A549 (cell line): ENCODE results near the gene PPFIA2. TPM values are rescaled to one million over a fixed set of nuclear protein-coding genes. Genes with fewer than 3 reads are reported as not detected.

ENCODE experiments used
- ATAC-seq, 2 experiments: fragments of 200-7000 bp in 1 of 2; fragments of >200 bp in 1 of 2; cut with Nextera tagmentation in 1 of 2; cut with Tn5 transposase in 1 of 2; 3 replicates each; pipeline versions ENCODE4 v1.8.0 to v1.9.1; 2018 to 2020; ENCODE audit warnings: mild to moderate bottlenecking in 1 of 2, moderate library complexity in 1 of 2
- CTCF ChIA-PET: fragments of 300-600 bp; sonication (Branson Sonifier 250); formaldehyde crosslinking; extraction: SDS; loops from one replicate; lab custom pipeline; 2021; ENCODE audit warnings: antibody characterized with exemption, inconsistent platforms; lab: Yijun Ruan, JAX
- POLR2A ChIA-PET: fragments of 350-600 bp; formaldehyde crosslinking; extraction: SDS; loops from one replicate; lab custom pipeline; 2021; ENCODE audit warnings: antibody characterized with exemption, inconsistent platforms; lab: Yijun Ruan, JAX
- DNase-seq, 2 experiments: peaks; one replicate each; pipeline versions ENCODE4 v3.0.0 to v3.0.0-alpha.2; 2011 to 2016; ENCODE audit warnings: low read depth in 1 of 2, low spot score in 1 of 2
- FAIRE-seq: peaks from 2 replicates; lab custom pipeline; 2011; peaks lifted over from hg19 to GRCh38; lab: Jason Lieb, UNC
- H3K27ac ChIP-seq, 2 experiments: fragments of >200 bp; sonication (Bioruptor Twin); formaldehyde crosslinking; 3 replicates each; pipeline ENCODE4 v1.5.1; 2016 to 2017
- H3K4me1 ChIP-seq: fragments of >200 bp; sonication (Bioruptor Twin); formaldehyde crosslinking; 3 replicates; pipeline ENCODE4 v1.6.1; 2016
- H3K4me2 ChIP-seq: fragments of >200 bp; sonication (Bioruptor Twin); formaldehyde crosslinking; 3 replicates; pipeline ENCODE4 v1.6.1; 2016
- H3K4me3 ChIP-seq: fragments of >200 bp; sonication (Bioruptor Twin); formaldehyde crosslinking; 3 replicates; pipeline ENCODE4 v1.5.1; 2016
- H3K9me3 ChIP-seq: fragments of >200 bp; sonication (Bioruptor Twin); formaldehyde crosslinking; 3 replicates; pipeline ENCODE4 v1.6.1; 2016
- BCL3 ChIP-seq: fragments of >200 bp; sonication (Bioruptor Twin); formaldehyde crosslinking; IDR thresholded peaks from 3 replicates; pipeline ENCODE4 v1.6.1; 2016
- CEBPB ChIP-seq, 2 experiments: fragments of >200 bp in 1 of 2; sonication (Bioruptor Twin) in 1 of 2; formaldehyde crosslinking in 1 of 2; IDR thresholded peaks; 2 replicates each; pipeline ENCODE4 v1.6.1; 2012 to 2016
- ESRRA ChIP-seq: fragments of 150-350 bp; IDR thresholded peaks from 2 replicates; pipeline ENCODE4 v1.6.1; 2014; ENCODE audit warnings: mild to moderate bottlenecking, low read length, borderline replicate concordance
- FOXS1 ChIP-seq: fragments of 250-450 bp; sonication (Bioruptor Pico); IDR thresholded peaks from 2 replicates; pipeline ENCODE4 v1.5.0; 2020; ENCODE audit warnings: mild to moderate bottlenecking, moderate library complexity
- HEYL ChIP-seq: fragments of 250-450 bp; sonication (Bioruptor Pico); IDR thresholded peaks from 2 replicates; pipeline ENCODE4 v1.8.0; 2021; ENCODE audit warnings: mild to moderate bottlenecking, moderate library complexity
- HOXB13 ChIP-seq: fragments of 250-450 bp; sonication (Bioruptor Pico); IDR thresholded peaks from 2 replicates; pipeline ENCODE4 v1.5.0; 2020; ENCODE audit warnings: low read depth, mild to moderate bottlenecking, moderate library complexity
- HOXB5 ChIP-seq: fragments of 250-450 bp; sonication (Bioruptor Pico); IDR thresholded peaks from 2 replicates; pipeline ENCODE4 v1.5.0; 2020; ENCODE audit warnings: mild to moderate bottlenecking, moderate library complexity
- MAFK ChIP-seq: fragments of 450-650 bp; IDR thresholded peaks from 2 replicates; pipeline ENCODE4 v1.6.1; 2014; ENCODE audit not compliant: partially characterized antibody
- MAZ ChIP-seq: fragments of 150-350 bp; IDR thresholded peaks from 2 replicates; pipeline ENCODE4 v1.6.1; 2014; ENCODE audit warnings: antibody characterized with exemption, low read depth, low read length, borderline replicate concordance
- PHF8 ChIP-seq: fragments of 200-600 bp; sonication (generic); IDR thresholded peaks from 2 replicates; pipeline ENCODE4 v1.6.1; 2016; ENCODE audit warnings: low read depth, mild to moderate bottlenecking, antibody characterized with exemption, moderate library complexity, borderline replicate concordance
- POLR2A ChIP-seq: IDR thresholded peaks from 2 replicates; pipeline ENCODE4 v1.6.1; 2012; ENCODE audit warnings: mild to moderate bottlenecking, low read length
- RAD21 ChIP-seq, 2 experiments: fragments of >200 bp in 1 of 2; sonication (Bioruptor Twin) in 1 of 2; formaldehyde crosslinking in 1 of 2; IDR thresholded peaks in 1 of 2; conservative IDR thresholded peaks in 1 of 2; 2 replicates in 1 of 2; 3 replicates in 1 of 2; pipeline ENCODE4 v1.6.1; 2012 to 2018; ENCODE audit warnings: inconsistent platforms in 1 of 2
- SMC3 ChIP-seq: fragments of >200 bp; sonication (Bioruptor Twin); formaldehyde crosslinking; IDR thresholded peaks from 3 replicates; pipeline ENCODE4 v1.6.1; 2018; ENCODE audit warnings: inconsistent platforms
- SREBF2 ChIP-seq: fragments of 450-650 bp; IDR thresholded peaks from 2 replicates; pipeline ENCODE4 v1.6.1; 2014; ENCODE audit warnings: mild to moderate bottlenecking, moderate library complexity
- USF2 ChIP-seq: fragments of 450-650 bp; IDR thresholded peaks from 2 replicates; pipeline ENCODE4 v1.6.1; 2014; ENCODE audit warnings: antibody characterized with exemption
- WGBS: methylation state at CpG from one replicate; pipeline ENCODE4 v1.1.6; 2017; ENCODE audit errors: missing lambda C conversion rate; 5-methylcytosine and 5-hydroxymethylcytosine counted together
- polyA plus RNA-seq, 4 experiments: library from polyadenylated mRNA; depleted of rRNA in 3 of 4; stranded (reverse); fragments of >200 nt; fragmentation: RNase III in 1 of 4; extraction: RNeasy Plus Mini Kit Qiagen cat#74134 plus additional on column Dnase treatment in 1 of 4; gene quantifications; 2 replicates in 3 of 4; 3 replicates in 1 of 4; pipeline ENCODE4 v1.2.3, GENCODE V29; 2011 to 2017
- TF ChIP-seq, protein P1 (sequence below): fragments of 200-600 bp; sonication (generic); IDR thresholded peaks from 2 replicates; pipeline ENCODE4 v1.6.1; 2016; ENCODE audit warnings: antibody characterized with exemption, mild to moderate bottlenecking, moderate library complexity
- TF ChIP-seq, protein P2 (sequence below): fragments of >200 bp; sonication (Bioruptor Twin); formaldehyde crosslinking; IDR thresholded peaks from 2 replicates; pipeline ENCODE4 v1.6.1; 2016
- TF ChIP-seq, protein P3 (sequence below): IDR thresholded peaks from 2 replicates; pipeline ENCODE4 v1.6.1; 2012

PPFIA2 gene
- polyA plus RNA-seq, 2 of the 4 experiments (the other 2 are of a cell fraction): not detected

DNA sequence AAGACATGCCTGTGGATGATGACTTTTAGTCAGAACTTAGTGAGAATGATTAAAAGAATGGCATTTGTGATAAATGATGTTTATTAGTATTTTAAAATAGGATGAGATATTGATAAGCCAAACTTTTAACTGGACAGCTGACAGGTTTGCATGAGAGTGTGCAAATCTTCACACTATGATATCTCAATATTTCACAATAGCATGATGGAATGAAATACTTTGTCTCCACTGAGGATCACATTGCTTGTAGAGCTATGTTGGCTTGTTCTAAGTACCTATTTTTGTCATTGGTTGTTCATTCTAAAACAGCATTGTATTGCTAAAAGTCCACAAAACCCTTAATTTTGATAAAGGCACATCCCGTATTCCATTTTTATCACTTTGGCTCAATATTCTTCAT, 359.1 kb downstream of the PPFIA2 start:
- H3K4me2 ChIP-seq: no peak overlapping the region
- H3K27ac ChIP-seq: no peak overlapping the region
- no peak for DNase-seq
- no peak overlapping the region for H3K4me3 ChIP-seq
- no peaks in the 10 kb centered on the region for H3K9me3 ChIP-seq
- no peak for ATAC-seq
- TF ChIP-seq BCL3 (no peak), POLR2A (no peak), HOXB5 (no peak), USF2 (no peak), SREBF2 (no peak), MAZ (no peak), RAD21 (conservative IDR thresholded peaks at IDR 0.05 in 1 of 2, IDR thresholded peaks at IDR 0.05 in 1 of 2) (no peak), FOXS1 (CRISPR knock-in tag) (no peak), HOXB13 (CRISPR knock-in tag) (no peak), MAFK (no peak), CEBPB (IDR thresholded peaks at IDR 0.05) (no peak), HEYL (CRISPR knock-in tag) (no peak)
- TF ChIP-seq, protein P1, sequence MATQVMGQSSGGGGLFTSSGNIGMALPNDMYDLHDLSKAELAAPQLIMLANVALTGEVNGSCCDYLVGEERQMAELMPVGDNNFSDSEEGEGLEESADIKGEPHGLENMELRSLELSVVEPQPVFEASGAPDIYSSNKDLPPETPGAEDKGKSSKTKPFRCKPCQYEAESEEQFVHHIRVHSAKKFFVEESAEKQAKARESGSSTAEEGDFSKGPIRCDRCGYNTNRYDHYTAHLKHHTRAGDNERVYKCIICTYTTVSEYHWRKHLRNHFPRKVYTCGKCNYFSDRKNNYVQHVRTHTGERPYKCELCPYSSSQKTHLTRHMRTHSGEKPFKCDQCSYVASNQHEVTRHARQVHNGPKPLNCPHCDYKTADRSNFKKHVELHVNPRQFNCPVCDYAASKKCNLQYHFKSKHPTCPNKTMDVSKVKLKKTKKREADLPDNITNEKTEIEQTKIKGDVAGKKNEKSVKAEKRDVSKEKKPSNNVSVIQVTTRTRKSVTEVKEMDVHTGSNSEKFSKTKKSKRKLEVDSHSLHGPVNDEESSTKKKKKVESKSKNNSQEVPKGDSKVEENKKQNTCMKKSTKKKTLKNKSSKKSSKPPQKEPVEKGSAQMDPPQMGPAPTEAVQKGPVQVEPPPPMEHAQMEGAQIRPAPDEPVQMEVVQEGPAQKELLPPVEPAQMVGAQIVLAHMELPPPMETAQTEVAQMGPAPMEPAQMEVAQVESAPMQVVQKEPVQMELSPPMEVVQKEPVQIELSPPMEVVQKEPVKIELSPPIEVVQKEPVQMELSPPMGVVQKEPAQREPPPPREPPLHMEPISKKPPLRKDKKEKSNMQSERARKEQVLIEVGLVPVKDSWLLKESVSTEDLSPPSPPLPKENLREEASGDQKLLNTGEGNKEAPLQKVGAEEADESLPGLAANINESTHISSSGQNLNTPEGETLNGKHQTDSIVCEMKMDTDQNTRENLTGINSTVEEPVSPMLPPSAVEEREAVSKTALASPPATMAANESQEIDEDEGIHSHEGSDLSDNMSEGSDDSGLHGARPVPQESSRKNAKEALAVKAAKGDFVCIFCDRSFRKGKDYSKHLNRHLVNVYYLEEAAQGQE: no peak
- TF ChIP-seq, protein P2, sequence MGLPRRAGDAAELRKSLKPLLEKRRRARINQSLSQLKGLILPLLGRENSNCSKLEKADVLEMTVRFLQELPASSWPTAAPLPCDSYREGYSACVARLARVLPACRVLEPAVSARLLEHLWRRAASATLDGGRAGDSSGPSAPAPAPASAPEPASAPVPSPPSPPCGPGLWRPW: no peak
- TF ChIP-seq, protein P3, sequence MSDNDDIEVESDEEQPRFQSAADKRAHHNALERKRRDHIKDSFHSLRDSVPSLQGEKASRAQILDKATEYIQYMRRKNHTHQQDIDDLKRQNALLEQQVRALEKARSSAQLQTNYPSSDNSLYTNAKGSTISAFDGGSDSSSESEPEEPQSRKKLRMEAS: no peak
- POLR2A ChIA-PET: no interaction called here
- H3K4me1 ChIP-seq: no peaks in the 10 kb centered on the region
- CTCF ChIA-PET: no interaction called here
- WGBS: 50% methylated on average over 1 of the region's 1 CpG
- no peak for FAIRE-seq

DNA sequence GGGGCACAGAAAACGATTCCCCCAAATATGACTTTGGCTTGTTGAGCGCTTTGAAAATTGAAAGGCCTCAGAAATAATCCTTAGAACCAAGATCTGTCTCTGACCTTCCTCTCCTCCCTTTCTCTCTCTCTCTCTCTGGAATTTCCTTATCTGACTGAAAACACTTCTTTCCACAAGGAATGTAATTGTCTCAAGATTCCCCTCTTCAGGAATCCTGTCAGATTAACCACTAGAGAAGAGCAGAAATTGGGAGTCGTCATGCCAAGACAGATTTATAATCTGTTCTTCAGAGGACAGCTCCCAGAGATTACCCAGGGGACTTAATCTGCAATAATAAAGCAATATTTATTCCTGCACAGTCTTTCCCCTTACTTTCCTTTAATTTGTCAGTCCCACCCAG, 363.7 kb downstream of the PPFIA2 start:
- no peak overlapping the region for H3K4me2 ChIP-seq
- WGBS: 22% methylated on average over 3 of the region's 3 CpGs
- ChIA-PET POLR2A (no interaction called here), CTCF (no interaction called here)
- no peaks in the 10 kb centered on the region for H3K4me1 ChIP-seq
- H3K9me3 ChIP-seq: no peaks in the 10 kb centered on the region
- H3K4me3 ChIP-seq: no peak overlapping the region
- TF ChIP-seq SMC3 (no peak), PHF8 (no peak), ESRRA (no peak), POLR2A (no peak)
- no peak for FAIRE-seq
- DNase-seq: no peak
- H3K27ac ChIP-seq: no peak overlapping the region
- ATAC-seq: no peak

DNA sequence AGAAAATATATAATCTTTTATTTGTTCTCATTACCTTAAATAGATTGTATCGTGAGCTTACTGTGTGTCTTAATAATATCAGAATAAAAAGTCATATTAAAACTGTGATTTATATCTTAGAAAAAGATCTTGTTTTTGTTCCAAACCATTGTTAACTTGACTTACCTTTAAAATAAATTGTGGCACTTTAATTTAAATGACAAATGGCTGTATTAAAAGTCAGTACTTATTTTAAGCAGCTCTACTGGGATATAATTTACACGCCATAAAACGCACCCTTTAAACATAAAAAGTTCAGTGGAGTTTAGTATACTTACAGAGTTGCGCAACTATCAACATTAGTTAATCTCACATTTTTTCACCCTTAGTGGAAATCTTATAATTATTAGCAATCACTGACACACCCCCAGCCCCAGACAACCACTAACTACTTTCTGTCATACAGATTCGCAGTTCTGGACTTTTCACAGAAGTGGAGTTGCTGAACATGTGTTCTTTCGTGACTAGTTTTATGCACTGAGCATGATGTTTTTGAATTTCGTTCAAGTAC, 369.5 kb downstream of the PPFIA2 start:
- H3K27ac ChIP-seq: no peak overlapping the region
- TF ChIP-seq SMC3: no peak
- peak; percentile 46 to 69; a peak in 3 of 4 replicates for TF ChIP-seq CEBPB (IDR thresholded peaks at IDR 0.05)
- DNase-seq: no peak
- ATAC-seq: no peak
- no peak for FAIRE-seq
- no peaks in the 10 kb centered on the region for H3K4me1 ChIP-seq
- H3K9me3 ChIP-seq: no peaks in the 10 kb centered on the region
- no peak overlapping the region for H3K4me3 ChIP-seq
- H3K4me2 ChIP-seq: no peak overlapping the region
- 59% methylated on average over 7 of the region's 7 CpGs for WGBS
- ChIA-PET CTCF (no interaction called here), POLR2A (no interaction called here)
